NCI-H1417 (cell line): ENCODE data around the gene CYTH3.
A peak's percentile ranks its signal among the peaks of the same experiment; 100 is the strongest.
"Not testable (repeated sequence)": the region's sequence is repeated elsewhere in the genome, so short reads cannot be mapped to it uniquely, and the experiment has no call there.

Experiments
- DNase-seq, 3 experiments: peaks; one replicate each; lab custom pipeline; 2025; lab: John Stamatoyannopoulos, UW

CYTH3 gene

GRCh38 chr7:6153646-6154541 lies 118.5 kb downstream of the CYTH3 start:
- DNase-seq = no peak

- no peak for DNase-seq
Measured at GRCh38 chr7:6151994-6152735, 120.3 kb downstream of the CYTH3 start.

DNA sequence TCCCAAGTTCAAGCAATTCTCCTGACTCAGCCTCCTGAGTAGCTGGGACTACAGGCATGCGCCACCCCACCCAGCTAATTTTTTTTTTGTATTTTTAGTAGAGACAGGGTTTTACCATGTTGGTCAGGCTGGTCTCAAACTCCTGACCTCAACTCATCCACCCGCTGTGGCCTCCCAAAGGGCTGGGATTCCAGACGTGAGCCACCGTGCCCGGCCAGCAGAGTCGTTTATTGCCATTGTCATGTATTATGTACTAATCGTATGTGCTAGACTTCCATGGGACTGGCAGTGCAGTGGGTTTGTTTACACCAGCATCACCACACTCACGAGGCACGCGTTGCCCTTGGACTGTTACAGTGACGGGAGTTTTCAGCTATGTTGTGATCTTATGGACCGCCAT lies 120.9 kb downstream of the CYTH3 start:
- not testable (repeated sequence) for DNase-seq

DNA sequence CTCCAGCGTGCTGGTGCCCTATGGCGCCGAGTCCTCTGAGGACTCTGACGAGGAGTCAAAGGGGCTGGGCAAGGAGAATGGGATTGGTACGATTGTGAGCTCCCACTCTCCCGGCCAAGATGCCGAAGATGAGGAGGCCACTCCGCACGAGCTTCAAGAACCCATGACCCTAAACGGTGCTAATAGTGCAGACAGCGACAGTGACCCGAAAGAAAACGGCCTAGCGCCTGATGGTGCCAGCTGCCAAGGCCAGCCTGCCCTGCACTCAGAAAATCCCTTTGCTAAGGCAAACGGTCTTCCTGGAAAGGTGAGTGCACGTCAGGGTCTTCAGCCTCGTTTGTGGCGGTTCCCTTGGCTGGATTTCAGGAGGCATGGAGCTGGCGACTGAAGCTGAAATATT lies 122.4 kb downstream of the CYTH3 start:
- no peak for DNase-seq

DNA sequence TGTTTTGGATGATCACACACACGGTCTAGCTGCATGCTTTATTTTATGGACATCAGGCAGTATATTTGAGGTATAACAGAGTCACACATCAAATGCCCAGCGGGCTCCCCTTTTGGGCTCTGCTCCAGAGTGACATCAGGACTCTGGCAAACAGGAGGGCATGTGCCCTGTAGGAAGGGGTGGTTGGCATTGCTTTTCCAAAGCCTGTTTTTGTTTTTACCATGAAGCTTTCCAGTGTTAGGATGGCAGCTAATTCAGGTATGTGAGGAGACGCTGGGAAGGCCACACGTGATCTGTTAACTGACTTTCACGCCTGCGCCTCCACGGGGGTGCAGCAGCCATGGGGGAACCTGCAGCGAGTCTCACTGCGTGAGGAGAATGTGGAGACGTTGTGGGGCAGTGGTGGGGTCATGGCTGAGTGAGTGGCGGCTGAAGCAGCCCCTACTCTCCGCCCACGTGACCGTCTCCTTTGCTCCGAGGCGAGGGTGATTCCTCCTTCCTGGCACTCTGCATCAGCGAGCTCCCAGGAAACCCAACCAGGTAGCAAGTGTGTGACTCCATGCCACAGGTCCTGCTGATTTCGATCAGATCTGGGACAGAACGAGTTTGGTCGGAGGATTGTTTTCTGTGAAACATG lies 123.6 kb downstream of the CYTH3 start:
- no peak for DNase-seq

DNA sequence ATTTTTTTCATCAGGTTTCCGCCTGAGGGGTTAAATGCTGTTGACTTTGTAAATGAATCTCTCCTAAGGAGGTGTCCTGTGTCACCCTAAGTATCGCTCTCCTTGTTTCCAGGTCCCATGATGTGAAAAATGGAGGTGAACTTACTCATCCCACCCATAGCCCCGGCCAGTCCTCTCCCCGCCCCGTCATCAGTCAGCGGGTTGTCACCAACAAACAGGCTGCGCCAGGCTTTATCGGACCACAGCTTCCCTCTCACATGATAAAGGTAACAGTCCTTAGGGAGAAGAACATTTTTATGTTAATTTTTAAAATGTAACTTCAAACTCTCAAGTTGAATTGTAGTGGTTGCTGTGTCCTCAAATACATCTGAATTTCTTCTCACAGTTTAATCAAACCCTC lies 124.8 kb downstream of the CYTH3 start:
- no peak for DNase-seq

GRCh38 chr7:6146666-6147065 lies 125.8 kb downstream of the CYTH3 start:
- DNase-seq = no peak

DNA sequence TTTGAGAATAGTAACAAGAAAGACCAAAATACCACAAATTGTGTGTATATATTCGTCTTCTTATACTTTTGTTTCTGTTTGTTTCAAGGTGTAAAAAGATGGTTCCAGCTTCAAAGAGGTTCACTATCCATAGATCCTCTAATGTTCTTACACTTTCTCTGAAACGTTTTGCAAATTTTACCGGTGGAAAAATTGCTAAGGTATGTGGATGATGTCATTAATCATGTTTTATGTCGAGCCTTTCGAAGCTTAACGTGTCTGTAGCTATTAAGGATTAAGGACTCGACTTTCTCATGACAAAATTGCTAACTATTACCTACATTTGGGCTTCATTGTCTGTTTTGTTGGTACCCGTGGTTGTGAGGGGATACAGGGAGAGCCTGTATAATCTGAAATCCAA lies 128.4 kb downstream of the CYTH3 start:
- no peak for DNase-seq

GRCh38 chr7:6142871-6143380 lies 129.5 kb downstream of the CYTH3 start:
- DNase-seq = no peak

- DNase-seq = no peak
Measured at GRCh38 chr7:6139189-6139996, 133.0 kb downstream of the CYTH3 start.

DNA sequence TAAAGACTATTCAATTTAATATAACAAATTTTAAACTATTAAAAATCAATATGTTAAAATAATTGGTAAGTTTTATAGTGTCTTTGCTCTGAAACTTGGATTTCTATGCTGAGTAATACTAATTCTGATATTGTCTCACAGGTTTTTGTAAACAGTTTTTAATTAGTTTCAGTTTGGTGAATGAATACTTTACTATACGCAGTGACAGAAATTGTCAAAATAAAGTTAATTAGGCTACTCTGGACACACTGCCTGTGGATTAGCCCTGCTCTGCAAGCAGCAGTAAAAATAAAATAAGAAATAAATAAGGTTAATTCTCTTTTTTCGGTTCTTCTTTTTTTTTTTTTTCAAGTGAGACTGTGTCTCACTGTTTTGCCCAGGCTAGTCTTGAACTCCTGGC lies 135.9 kb downstream of the CYTH3 start:
- no peak for DNase-seq

- DNase-seq = no peak
Measured at GRCh38 chr7:6133249-6133648, 139.2 kb downstream of the CYTH3 start.

- no peak for DNase-seq
Measured at GRCh38 chr7:6130007-6130587, 142.3 kb downstream of the CYTH3 start.

DNA sequence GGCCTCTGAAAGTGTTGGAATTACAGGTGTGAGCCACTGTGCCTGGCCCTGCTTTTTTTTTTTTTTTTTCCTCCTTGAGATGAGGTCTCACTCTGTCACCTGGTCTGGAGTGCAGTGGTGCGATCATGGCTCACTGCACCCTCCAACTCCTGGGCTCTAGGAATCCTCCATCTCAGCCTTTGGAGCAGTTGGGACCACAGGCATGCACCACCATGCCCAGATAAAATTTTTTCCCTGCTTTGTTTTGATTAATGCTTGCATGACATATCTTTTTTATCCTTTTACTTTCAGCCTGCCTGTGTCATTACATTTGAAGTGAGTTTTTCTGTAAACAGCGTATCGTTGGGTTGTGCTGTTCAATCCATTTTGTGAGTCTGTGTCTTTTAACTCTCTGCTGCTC lies 144.2 kb downstream of the CYTH3 start:
- DNase-seq = no peak

GRCh38 chr7:6127110-6127490 lies 145.3 kb downstream of the CYTH3 start:
- no peak for DNase-seq

DNA sequence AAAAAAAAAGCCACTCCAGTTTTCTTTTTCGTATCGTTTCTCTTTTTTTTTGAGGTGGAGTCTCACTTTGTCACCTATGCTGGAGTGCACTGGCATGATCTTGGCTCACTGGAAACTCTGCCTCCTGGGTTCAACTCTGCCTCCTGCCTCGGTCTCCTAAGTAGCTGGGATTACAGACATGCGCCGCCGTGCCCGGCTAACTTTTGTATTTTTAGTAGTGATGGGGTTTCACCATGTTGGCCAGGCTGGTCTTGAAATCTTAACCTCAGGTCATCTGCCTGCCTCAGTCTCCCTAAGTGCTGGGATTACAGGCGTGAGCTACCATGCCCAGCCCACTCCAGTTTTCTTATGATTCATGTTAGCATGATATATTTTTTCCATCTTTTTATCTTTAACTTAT lies 148.6 kb downstream of the CYTH3 start:
- no peak for DNase-seq

- DNase-seq = peak in 1 of 3 experiments; percentile 12
Measured at GRCh38 chr7:6121141-6121540, 151.3 kb downstream of the CYTH3 start.

GRCh38 chr7:6117533-6117932 lies 154.9 kb downstream of the CYTH3 start:
- DNase-seq = no peak

DNA sequence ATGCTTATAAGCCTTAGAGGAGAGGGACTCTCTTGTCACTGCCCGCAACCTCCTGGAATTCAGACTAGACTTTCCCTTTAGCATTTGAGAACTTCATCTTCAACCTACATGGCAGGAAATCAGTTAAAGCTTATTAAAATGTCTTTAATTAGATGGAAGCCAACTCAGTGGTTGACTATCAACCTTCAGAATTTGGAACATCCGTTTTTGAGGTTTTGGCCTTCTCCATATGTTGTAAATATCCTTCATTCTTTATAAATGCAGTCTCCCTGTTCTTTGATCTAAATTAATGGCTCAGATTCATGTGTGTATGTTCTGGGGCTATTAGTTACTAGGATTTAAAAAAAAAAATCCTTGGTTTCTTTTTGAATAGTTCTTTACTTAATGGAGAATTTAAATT lies 156.2 kb downstream of the CYTH3 start:
- no peak for DNase-seq
